Tibial nerve (tissue), 4 donors: Measurements from ENCODE around the gene SGO2. TPM values are rescaled to one million over a fixed set of nuclear protein-coding genes. Genes with fewer than 3 reads are reported as not detected.

ENCODE experiments used
- DNase-seq, 2 donors: peaks; one replicate each; pipeline ENCODE4 v3.0.0-alpha.2; 2019; ENCODE audit warnings: low spot score in 2 of 2
- H3K27ac ChIP-seq, 4 donors: fragments of 200-600 bp; sonication (generic) in 3 of 4; one replicate each; pipeline ENCODE4 v1.5.1; 2017 to 2019; ENCODE audit warnings: mild to moderate bottlenecking in 1 of 4
- H3K27me3 ChIP-seq, 2 donors: fragments of 200-600 bp; sonication (generic) in 1 of 2; one replicate each; pipeline versions ENCODE4 v1.5.1 to v1.6.0; 2017 to 2019
- H3K36me3 ChIP-seq, 3 donors: fragments of 200-600 bp; sonication (generic); one replicate each; pipeline ENCODE4 v1.5.1; 2018 to 2019
- H3K4me1 ChIP-seq, 4 donors: fragments of 200-600 bp; sonication (generic) in 3 of 4; one replicate each; pipeline ENCODE4 v1.5.1; 2017 to 2019
- H3K4me3 ChIP-seq, 4 donors: fragments of 200-600 bp; sonication (generic) in 3 of 4; one replicate each; pipeline ENCODE4 v1.5.1; 2017 to 2019; ENCODE audit warnings: mild to moderate bottlenecking in 1 of 4, moderate library complexity in 1 of 4
- H3K9me3 ChIP-seq, 4 donors: fragments of 200-600 bp; sonication (generic) in 3 of 4; one replicate each; pipeline ENCODE4 v1.5.1; 2017 to 2019
- EP300 ChIP-seq, 2 donors: sonication (generic); formaldehyde crosslinking; IDR thresholded peaks; one replicate each; pipeline ENCODE4 v1.6.1; 2017; ENCODE audit warnings: antibody characterized with exemption in 2 of 2, mild to moderate bottlenecking in 1 of 2
- POLR2A ChIP-seq, 2 donors: fragments of 450-650 bp; IDR thresholded peaks; one replicate each; pipeline ENCODE4 v1.6.1; 2017; ENCODE audit warnings: antibody characterized with exemption in 2 of 2, mild to moderate bottlenecking in 2 of 2, moderate library complexity in 2 of 2
- WGBS, 2 donors: methylation state at CpG; one replicate each; pipeline ENCODE4 v1.1.5; 2018; 5-methylcytosine and 5-hydroxymethylcytosine counted together
- total RNA-seq, 4 donors: library from RNA; depleted of rRNA; stranded (reverse); fragments of >200 nt; gene quantifications; one replicate each; pipeline ENCODE4 v1.1.0, GENCODE V29; 2016
- TF ChIP-seq, protein P1 (sequence below), 5 experiments: fragments of 200-600 bp in 3 of 5; fragments of 450-650 bp in 2 of 5; sonication (generic) in 3 of 5; IDR thresholded peaks; one replicate each; pipeline ENCODE4 v1.5.1; 2016 to 2019; ENCODE audit warnings: antibody characterized with exemption in 5 of 5, mild to moderate bottlenecking in 3 of 5, moderate library complexity in 2 of 5

Gene SGO2
- total RNA-seq, 4 donors from 2014 or later, result 1.5 to 6.3 (median 4.5) TPM

DNA sequence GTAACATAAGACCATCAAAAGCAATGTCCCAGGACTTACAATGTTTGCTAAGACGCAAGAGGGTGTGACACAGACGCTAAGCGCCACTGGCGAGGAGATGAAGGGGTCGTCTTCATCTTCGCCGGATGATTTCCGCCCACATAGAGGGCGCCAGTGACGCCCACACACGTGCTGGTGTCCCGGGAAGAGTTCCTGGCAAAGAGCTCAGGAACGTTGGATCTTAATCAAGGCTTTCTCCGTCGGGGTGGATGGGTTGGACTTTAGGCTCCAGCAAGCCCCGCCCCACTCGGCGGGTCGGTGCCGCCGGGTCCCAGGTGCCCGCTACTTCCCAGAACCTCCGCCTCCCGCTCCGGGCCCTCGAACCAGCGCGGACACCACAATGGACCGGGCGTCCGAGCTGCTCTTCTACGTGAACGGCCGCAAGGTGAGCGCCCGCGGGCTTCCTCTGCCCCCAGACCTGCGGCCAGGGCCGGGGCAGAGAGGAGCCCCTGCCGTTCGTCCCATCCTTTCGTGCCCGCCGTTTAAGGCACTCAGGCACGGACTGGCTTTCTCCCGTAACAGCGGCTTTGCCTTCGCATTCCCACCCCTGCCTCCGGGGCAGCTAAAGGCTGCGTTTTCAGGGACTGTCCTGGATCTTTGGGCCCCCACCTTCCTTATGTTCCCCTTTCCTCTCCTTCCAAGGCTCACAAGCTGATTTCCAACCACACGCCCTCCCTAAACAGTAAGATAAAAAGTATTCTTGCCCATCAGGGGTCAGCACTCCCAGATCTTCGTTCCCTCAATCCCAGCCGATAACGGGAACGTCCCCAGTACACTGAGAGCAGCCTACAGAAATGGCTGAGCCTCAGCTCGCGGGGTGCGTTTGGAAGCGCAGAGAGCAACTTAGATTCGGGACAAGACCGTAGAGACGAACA is 60.0 kb downstream of the SGO2 start, which contains the start of gene AOX1:
TSS of gene AOX1 (plus strand) at position 285 of the 914 bp plus-strand sequence. CDS start at position 380, 95 bp downstream.
- TF ChIP-seq POLR2A (IDR thresholded peaks at IDR 0.05) (peak in 1 of 2 donors; percentile 60), EP300 (IDR thresholded peaks at IDR 0.05) (peak in 1 of 2 donors; percentile 74)
- TF ChIP-seq, protein P1, sequence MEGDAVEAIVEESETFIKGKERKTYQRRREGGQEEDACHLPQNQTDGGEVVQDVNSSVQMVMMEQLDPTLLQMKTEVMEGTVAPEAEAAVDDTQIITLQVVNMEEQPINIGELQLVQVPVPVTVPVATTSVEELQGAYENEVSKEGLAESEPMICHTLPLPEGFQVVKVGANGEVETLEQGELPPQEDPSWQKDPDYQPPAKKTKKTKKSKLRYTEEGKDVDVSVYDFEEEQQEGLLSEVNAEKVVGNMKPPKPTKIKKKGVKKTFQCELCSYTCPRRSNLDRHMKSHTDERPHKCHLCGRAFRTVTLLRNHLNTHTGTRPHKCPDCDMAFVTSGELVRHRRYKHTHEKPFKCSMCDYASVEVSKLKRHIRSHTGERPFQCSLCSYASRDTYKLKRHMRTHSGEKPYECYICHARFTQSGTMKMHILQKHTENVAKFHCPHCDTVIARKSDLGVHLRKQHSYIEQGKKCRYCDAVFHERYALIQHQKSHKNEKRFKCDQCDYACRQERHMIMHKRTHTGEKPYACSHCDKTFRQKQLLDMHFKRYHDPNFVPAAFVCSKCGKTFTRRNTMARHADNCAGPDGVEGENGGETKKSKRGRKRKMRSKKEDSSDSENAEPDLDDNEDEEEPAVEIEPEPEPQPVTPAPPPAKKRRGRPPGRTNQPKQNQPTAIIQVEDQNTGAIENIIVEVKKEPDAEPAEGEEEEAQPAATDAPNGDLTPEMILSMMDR (IDR thresholded peaks at IDR 0.05), result no peak
- peak; percentile 59 to 78 for DNase-seq
- H3K4me3 ChIP-seq, result peak within 1 kb of the TSS; percentile 47 to 59 (median 56)
- H3K27ac ChIP-seq, result peak within 1 kb of the TSS; percentile 76 to 88 (median 82)
- no peaks in the 10 kb centered on the region for H3K9me3 ChIP-seq
- no peaks in the 10 kb centered on the region for H3K27me3 ChIP-seq
- WGBS, 2 donors, result 4% methylated on average over 39 to 57 of the region's 62 CpGs
- no peaks in the 10 kb centered on the region for H3K36me3 ChIP-seq
- H3K4me1 ChIP-seq, result peaks cover 0 to 17% (median 0%) of the 10 kb centered on the region in 4 donors

DNA sequence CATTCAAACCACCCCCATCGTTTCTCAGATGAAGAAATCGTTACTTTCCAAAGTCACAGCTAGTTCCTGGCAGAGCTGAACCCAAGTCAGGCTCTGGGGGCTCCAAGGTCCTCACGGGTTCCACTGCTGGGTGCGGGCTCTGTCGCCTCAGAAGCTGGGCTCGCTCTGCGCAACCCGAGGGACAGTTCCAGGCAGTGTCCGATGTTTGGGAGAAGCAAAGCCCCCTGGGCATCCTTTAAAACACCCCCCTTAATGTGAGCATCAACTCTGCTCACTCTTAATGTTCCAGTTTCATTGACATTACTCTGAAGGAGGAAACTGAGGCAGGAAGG is 60.6 kb downstream of the SGO2 start:
- Histone ChIP-seq H3K27me3 (no peaks in the 10 kb centered on the region), H3K36me3 (no peaks in the 10 kb centered on the region), H3K4me3 (peak overlapping the region; percentile 47 to 59 (median 56)), H3K4me1 (peaks cover 0 to 17% (median 0%) of the 10 kb centered on the region in 4 donors), H3K9me3 (no peaks in the 10 kb centered on the region), H3K27ac (peak overlapping the region; percentile 76 to 88 (median 82))
- TF ChIP-seq, protein P1 (IDR thresholded peaks at IDR 0.05), result no peak
- no peak for TF ChIP-seq EP300 (IDR thresholded peaks at IDR 0.05)
- no peak for DNase-seq
- WGBS, 2 donors, result 56 to 63% methylated on average over 9 of the region's 9 CpGs

DNA sequence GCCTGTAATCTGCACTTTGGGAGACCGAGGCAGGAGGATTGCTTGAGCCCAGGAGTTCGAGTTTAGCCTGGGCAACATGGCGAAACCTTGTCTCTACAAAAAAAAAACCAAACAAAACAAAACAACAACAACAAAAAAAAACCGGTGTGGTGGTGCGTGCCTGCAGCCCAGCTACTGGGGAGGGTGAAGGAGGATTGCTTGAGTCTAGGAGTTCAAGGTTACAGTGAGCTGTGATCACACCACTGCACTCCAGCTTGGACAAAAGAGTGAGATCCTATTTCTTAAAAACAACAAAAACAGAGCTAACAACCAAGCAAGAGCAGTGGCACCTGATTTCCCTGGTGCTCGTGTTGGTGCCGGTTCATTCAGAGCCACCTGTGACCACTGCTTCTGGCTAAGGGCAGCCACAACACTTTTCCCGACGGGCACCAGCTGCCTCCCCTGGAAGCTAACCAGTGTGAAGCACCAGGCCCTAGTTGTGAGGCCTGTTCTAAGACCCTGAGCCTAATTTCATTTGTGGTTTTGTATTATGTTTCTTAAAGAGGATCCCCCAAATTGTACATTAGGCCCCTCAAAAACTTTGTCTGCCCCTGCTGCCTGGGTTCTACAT is 61.1 kb downstream of the SGO2 start:
- no peaks in the 10 kb centered on the region for H3K27me3 ChIP-seq
- TF ChIP-seq, protein P1 (IDR thresholded peaks at IDR 0.05), result no peak
- no peak for TF ChIP-seq EP300 (IDR thresholded peaks at IDR 0.05)
- no peak for TF ChIP-seq POLR2A (IDR thresholded peaks at IDR 0.05)
- H3K9me3 ChIP-seq, result no peaks in the 10 kb centered on the region
- H3K4me1 ChIP-seq, result peaks cover 0 to 17% (median 0%) of the 10 kb centered on the region in 4 donors
- no peaks in the 10 kb centered on the region for H3K36me3 ChIP-seq
- peak overlapping the region in 3 of 4 donors; percentile 47 to 59 (median 56) for H3K4me3 ChIP-seq
- WGBS, 2 donors, result 91 to 92% methylated on average over 9 of the region's 9 CpGs
- DNase-seq, result no peak
- peak overlapping the region in 3 of 4 donors; percentile 79 to 88 (median 84) for H3K27ac ChIP-seq

DNA sequence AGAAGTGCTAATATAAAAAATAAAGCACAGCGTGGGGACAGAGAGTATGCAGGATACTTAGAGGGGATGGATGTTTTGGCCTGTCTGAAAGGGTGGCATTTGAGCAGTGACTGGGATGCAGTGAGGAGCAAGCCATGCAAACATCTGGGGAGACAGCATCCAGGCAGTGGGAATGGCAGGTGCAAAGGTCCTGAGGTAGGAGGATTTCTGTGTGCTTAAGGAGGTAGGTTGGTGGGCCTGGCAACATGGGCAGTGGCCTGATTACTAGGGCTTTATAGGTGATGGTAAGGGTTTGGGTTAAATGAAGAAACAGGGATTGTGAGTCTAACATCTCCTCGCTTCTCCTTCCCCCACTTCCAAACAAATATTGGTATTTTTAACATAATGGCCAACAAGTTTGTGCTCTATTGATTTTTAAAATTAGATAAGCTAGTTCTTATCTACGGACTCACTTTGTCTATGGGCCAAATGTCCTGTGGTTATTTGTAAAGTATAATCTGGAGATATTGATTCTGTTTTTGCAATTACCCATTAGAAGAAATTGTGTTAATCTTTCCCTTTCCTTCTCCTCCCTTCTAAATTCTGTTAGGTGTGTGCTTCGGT is 62.2 kb downstream of the SGO2 start:
- peak overlapping the region in 1 of 4 donors; percentile 79 for H3K27ac ChIP-seq

More for the DNA sequence above, 62.2 kb downstream of the SGO2 start:
- no peaks in the 10 kb centered on the region for H3K9me3 ChIP-seq
- no peaks in the 10 kb centered on the region for H3K27me3 ChIP-seq
- WGBS, 2 donors, result 88 to 89% methylated on average over 4 of the region's 4 CpGs
- H3K4me3 ChIP-seq, result peak overlapping the region in 2 of 4 donors; percentile 3 to 56
- H3K4me1 ChIP-seq, result peaks cover 0 to 17% (median 0%) of the 10 kb centered on the region in 4 donors
- no peak for DNase-seq
- H3K36me3 ChIP-seq, result no peaks in the 10 kb centered on the region
- TF ChIP-seq POLR2A (IDR thresholded peaks at IDR 0.05) (no peak), EP300 (IDR thresholded peaks at IDR 0.05) (no peak)
- TF ChIP-seq, protein P1 (IDR thresholded peaks at IDR 0.05), result no peak
